ENCODE results near the gene AFF2.

DNA sequence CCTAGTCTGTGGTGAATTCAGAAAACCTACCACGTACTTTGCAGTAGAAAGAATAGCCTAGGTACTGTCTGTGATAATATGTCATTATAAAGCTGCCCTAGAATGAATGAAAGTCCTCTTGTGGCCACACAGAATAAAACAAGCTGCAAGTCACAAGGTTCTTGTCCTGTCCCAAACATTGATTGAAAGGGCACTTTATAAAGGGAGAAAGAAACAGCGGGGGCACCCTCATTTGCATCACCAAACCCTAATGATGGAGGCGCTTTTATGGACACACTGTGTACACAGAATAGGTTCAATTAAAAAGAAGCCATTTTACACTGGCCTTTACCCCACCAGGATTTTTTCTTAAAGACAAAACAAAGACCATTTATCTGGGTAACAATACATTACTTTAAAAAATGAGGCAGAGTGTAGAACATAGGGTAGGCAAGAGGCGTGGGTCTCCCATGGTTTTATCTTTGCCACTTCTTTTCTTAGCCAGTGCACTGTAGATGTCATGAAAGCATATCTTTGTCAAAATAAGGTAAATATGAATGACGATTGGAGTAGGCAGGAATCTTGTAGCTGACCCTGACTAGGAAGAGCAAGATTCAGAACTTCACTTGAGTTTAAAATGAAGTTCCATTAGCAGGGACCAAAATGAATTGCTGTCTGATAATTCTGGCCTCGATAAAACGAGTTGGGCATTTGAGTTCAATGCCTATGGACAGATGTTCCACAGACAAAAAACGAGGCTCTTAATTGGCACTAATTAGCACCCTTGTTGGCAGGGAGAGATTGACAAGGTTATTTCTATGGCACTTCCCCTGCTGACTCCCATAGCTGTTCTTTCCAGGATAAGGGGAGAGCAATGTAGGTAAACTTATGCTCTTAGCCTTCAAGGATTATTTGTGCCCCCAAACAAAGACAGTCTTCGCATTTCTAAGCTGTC is 365.1 kb downstream of the AFF2 start:
- TF ChIP-seq, protein P1, sequence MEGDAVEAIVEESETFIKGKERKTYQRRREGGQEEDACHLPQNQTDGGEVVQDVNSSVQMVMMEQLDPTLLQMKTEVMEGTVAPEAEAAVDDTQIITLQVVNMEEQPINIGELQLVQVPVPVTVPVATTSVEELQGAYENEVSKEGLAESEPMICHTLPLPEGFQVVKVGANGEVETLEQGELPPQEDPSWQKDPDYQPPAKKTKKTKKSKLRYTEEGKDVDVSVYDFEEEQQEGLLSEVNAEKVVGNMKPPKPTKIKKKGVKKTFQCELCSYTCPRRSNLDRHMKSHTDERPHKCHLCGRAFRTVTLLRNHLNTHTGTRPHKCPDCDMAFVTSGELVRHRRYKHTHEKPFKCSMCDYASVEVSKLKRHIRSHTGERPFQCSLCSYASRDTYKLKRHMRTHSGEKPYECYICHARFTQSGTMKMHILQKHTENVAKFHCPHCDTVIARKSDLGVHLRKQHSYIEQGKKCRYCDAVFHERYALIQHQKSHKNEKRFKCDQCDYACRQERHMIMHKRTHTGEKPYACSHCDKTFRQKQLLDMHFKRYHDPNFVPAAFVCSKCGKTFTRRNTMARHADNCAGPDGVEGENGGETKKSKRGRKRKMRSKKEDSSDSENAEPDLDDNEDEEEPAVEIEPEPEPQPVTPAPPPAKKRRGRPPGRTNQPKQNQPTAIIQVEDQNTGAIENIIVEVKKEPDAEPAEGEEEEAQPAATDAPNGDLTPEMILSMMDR (IDR thresholded peaks at IDR 0.05 in 4 of 5, conservative IDR thresholded peaks at IDR 0.05 in 1 of 5), result no peak
- no peak for TF ChIP-seq POLR2A (IDR thresholded peaks at IDR 0.05)
